Brain microvascular endothelial cell (primary cell): ENCODE data around the gene FAM50B.

Source experiments
- DNase-seq: peaks from one replicate; pipeline ENCODE4 v3.0.0-alpha.2; 2020
- H3K27ac ChIP-seq: fragments of 250-450 bp; sonication (Bioruptor Pico); 2 replicates; pipeline ENCODE4 v1.5.1; 2020; ENCODE audit warnings: mild to moderate bottlenecking, moderate library complexity
- H3K27me3 ChIP-seq: fragments of 250-450 bp; sonication (Bioruptor Pico); replicated peaks from 2 replicates; pipeline ENCODE4 v1.5.1; 2020; ENCODE audit warnings: mild to moderate bottlenecking
- H3K36me3 ChIP-seq: fragments of 250-450 bp; sonication (Bioruptor Pico); replicated peaks from 2 replicates; pipeline ENCODE4 v1.5.1; 2020; ENCODE audit warnings: mild to moderate bottlenecking
- H3K4me3 ChIP-seq: 2 replicates; pipeline ENCODE4 v1.5.1; 2011; ENCODE audit warnings: low read depth, mild to moderate bottlenecking, control low read depth, low read length, moderate library complexity
- in situ Hi-C: cut with HindIII; loops from 2 replicates; pipeline ENCODE4 v1.10.0; 2017; ENCODE audit warnings: low sequenced_read_pairs, low pct_ligation_motif_present
- TF ChIP-seq, protein P1 (sequence below): IDR thresholded peaks from 2 replicates; pipeline ENCODE4 v1.5.1; 2011; ENCODE audit warnings: low read depth, mild to moderate bottlenecking, moderate library complexity, low read length, control low read depth, inconsistent platforms; ENCODE audit errors: missing control alignments

Gene FAM50B

DNA sequence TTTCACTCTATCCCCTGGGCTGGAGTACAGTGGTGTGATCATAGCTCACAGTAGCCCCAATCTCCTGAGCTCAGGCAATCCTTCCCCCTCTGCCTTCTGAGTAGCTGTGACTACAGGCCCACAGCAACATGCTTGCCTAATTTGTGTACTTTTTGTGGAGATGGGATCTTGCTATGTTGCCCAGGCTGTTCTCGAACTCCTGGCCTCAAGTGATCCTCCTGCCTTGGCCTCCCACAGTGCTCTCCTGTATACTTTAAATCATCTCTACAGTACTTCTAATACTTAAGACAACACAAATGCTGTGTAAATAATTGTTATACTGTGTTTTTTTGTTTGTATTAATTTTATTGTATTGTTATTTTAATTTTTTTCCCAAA, 39.7 kb upstream of the FAM50B start:
- Histone ChIP-seq H3K27me3 (no peaks in the 10 kb centered on the region), H3K4me3 (no peak overlapping the region), H3K36me3 (no peaks in the 10 kb centered on the region), H3K27ac (no peak overlapping the region)
- TF ChIP-seq, protein P1, sequence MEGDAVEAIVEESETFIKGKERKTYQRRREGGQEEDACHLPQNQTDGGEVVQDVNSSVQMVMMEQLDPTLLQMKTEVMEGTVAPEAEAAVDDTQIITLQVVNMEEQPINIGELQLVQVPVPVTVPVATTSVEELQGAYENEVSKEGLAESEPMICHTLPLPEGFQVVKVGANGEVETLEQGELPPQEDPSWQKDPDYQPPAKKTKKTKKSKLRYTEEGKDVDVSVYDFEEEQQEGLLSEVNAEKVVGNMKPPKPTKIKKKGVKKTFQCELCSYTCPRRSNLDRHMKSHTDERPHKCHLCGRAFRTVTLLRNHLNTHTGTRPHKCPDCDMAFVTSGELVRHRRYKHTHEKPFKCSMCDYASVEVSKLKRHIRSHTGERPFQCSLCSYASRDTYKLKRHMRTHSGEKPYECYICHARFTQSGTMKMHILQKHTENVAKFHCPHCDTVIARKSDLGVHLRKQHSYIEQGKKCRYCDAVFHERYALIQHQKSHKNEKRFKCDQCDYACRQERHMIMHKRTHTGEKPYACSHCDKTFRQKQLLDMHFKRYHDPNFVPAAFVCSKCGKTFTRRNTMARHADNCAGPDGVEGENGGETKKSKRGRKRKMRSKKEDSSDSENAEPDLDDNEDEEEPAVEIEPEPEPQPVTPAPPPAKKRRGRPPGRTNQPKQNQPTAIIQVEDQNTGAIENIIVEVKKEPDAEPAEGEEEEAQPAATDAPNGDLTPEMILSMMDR = no peak
- in situ Hi-C loops = no loop called here
- no peak for DNase-seq

DNA sequence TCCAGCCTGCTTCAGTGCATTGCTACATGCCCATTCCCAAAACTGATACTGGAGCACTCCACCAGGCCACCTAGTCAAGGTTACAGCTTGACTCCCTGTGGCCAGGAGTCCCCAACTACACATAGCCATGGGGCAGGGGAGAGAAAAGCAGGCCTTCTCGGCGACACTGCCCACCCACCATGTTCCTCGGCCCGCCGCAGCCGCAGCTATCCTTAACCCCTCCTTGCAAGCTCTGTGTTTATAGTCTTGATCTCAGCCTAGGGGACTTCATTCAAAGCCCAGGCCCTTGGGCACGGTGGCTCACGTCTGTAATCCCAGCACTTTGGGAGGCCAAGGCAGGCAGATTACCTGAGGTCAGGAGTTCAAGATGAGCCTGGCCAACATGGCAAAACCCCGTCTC, 39.2 kb upstream of the FAM50B start:
- DNase-seq = no peak
- in situ Hi-C loops = no loop called here
- Histone ChIP-seq H3K27ac (no peak overlapping the region), H3K36me3 (no peaks in the 10 kb centered on the region), H3K27me3 (no peaks in the 10 kb centered on the region), H3K4me3 (no peak overlapping the region)
- TF ChIP-seq, protein P1 = no peak

- TF ChIP-seq, protein P1 = no peak
- in situ Hi-C loops = no loop called here
- Histone ChIP-seq H3K27ac (no peak overlapping the region), H3K36me3 (no peaks in the 10 kb centered on the region), H3K27me3 (no peaks in the 10 kb centered on the region), H3K4me3 (no peak overlapping the region)
- DNase-seq = no peak
Observed at GRCh38 chr6:3811191-3811590, 38.0 kb upstream of the FAM50B start.

DNA sequence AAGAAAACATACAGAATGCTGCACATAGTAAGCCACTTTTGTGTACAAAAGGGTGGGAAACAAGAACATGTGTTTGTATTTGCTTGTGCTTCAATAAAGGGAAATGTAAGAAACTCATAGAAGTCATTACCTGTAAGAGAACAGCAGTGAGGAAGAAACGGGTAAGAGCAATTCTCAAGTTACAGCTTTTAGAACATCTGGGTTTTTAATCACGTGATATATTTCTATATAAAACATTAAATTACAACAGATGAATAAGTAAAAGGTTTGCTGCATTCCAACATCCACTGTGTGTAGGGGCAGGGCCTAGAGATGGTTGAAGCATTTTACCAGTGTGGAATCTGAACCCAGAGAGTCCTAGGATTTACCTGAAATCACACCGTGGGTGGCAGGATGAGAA, 36.6 kb upstream of the FAM50B start:
- Histone ChIP-seq H3K36me3 (no peaks in the 10 kb centered on the region), H3K27ac (no peak overlapping the region), H3K27me3 (no peaks in the 10 kb centered on the region), H3K4me3 (no peak overlapping the region)
- in situ Hi-C loops = no loop called here
- TF ChIP-seq, protein P1 = no peak
- no peak for DNase-seq

DNA sequence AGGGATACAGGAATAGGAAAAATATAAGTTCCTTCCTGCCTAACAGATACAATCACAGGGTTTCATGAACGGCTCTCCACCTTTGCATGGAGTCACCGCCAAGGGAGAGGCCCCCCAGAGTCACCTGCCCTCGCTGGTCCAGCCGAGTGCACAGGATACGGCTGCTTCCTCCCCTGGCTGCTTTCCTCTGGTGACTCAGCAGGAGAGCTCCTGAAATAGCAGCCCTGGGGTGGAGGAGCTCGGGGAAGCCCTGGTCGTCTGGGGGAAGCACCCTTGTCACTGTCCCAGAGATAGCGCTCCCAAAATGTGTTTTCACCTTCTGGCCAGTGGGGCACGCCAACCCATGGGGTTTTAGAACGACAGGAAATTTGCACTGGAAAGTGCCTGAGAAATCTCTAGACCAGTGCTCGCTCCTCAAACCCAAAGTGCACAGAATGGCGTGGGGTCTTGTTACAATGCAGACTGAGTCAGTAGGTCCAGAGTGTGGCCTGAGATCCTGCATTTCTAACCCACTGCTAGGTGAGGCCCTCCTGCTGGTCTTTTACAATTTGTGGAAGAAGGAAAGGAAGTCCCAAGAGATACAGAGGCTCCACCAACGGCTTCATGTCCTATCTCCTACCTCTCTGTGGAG, 35.9 kb upstream of the FAM50B start:
- in situ Hi-C loops = no loop called here

DNA sequence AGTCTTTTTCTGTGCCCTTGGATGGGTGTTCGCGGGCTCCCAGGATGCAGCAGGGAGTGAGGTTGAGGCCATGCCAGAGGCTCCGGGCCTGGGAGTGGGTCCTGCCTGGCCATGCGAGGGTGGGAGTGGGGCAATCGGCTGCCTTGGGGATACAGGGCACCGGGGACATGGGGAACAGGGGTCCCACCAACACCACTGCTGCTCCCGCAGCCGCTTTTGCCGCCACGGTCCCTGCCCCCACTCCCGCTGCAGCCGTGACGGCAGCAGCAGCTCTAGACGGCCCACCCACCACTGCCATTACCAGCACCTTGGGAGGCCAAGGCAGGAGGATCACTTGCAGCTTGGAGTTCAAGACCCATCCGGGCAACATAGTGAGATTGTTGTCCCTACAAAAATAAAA, 35.3 kb upstream of the FAM50B start:
- no peak overlapping the region for H3K4me3 ChIP-seq
- TF ChIP-seq, protein P1 = no peak
- no peak for DNase-seq

More for the DNA sequence above, 35.9 kb upstream of the FAM50B start:
- no peak overlapping the region for H3K4me3 ChIP-seq
- peak; percentile 32 for DNase-seq
- TF ChIP-seq, protein P1 = no peak
- H3K27me3 ChIP-seq = no peaks in the 10 kb centered on the region
- no peaks in the 10 kb centered on the region for H3K36me3 ChIP-seq
- no peak overlapping the region for H3K27ac ChIP-seq

More for the DNA sequence above, 35.3 kb upstream of the FAM50B start:
- H3K27me3 ChIP-seq = no peaks in the 10 kb centered on the region
- in situ Hi-C loops = no loop called here
- H3K36me3 ChIP-seq = no peaks in the 10 kb centered on the region
- H3K27ac ChIP-seq = no peak overlapping the region
